Activated naive CD4-positive, alpha-beta T cell treated with anti-CD3 and anti-CD28 coated beads, Interleukin-2, amount 50 U/mL, for 24 hours (primary cell): ENCODE results near the gene COPG2.

Experiments used
- H3K27ac Mint-ChIP-seq: one replicate; pipeline ENCODE4 v1.8.0; 2021; ENCODE audit warnings: mild to moderate bottlenecking, mixed read lengths
- H3K27me3 Mint-ChIP-seq: one replicate; pipeline ENCODE4 v1.8.0; 2021; ENCODE audit warnings: mixed read lengths
- H3K36me3 Mint-ChIP-seq: one replicate; pipeline ENCODE4 v1.8.0; 2021; ENCODE audit warnings: mixed read lengths
- H3K4me1 Mint-ChIP-seq: one replicate; pipeline ENCODE4 v1.8.0; 2021; ENCODE audit warnings: mixed read lengths
- H3K4me3 Mint-ChIP-seq: one replicate; pipeline ENCODE4 v1.8.0; 2021; ENCODE audit warnings: mild to moderate bottlenecking, mixed read lengths
- H3K9me3 Mint-ChIP-seq: one replicate; pipeline ENCODE4 v1.8.0; 2021; ENCODE audit warnings: mixed read lengths

The COPG2 gene

DNA sequence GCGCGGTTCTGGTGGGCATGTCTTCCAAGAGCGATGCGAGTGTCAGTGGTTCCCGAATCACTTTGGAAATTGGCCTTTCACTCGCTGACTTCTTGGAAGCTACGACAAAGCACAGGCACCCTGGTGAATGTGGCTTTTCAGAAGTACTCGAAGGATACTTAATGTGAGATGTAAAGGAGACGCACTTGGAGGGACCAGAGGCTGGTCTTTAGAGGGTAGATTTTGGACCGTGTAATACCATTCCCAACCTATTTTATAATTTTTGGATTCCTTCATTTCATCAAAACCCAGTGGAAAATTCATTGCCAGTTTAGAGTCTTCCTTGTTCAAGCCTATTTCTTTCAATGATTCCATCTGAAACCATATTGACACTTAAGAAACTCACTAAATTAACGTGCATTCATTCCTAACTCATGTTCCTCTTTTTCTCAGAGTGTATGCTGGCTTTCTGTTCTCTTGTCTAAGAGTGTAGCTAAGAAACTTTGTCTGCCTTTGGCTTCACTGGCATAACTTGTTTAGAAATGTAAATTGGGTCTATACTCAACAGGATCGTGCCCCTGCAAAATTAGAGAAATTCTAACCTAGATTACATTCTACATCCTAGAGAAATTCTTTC lies 645 bp upstream of the COPG2 start:
- Mint-ChIP-seq H3K27ac (peak overlapping the region; percentile 46), H3K9me3 (no peaks in the 10 kb centered on the region), H3K4me1 (peaks cover 18% of the 10 kb centered on the region), H3K27me3 (no peaks in the 10 kb centered on the region), H3K4me3 (peak overlapping the region; percentile 88), H3K36me3 (no peaks in the 10 kb centered on the region)

DNA sequence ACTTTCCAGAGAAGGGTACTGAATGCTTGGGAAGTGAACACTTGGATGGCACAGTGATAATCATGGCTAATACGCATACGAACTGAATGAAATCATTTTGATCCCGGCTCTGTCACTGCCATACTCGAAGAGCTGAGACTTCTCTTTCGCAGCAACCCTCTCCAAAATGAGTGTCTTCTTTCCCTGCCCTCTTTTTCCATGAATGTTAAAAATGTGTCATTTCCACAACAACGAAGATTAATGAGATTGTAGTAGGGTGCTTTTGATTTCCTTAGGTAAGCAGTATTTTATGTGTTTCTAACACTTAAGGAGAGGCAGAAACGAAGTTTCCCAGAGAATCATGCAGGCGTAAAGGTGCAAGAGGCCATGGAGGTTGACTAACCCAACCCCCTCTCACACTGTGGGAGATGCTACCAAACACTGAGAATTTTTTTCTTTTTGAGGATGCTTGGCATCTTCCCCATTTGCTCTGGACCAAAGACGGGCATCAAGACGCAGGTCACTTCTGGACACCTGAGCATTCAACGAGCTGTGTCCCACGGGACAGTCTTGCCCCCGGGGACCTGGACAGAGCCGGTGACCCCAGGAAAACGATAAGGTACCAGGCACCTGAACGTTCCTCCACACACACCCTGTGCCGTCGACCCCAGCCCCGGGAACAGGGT lies 823 bp downstream of the COPG2 start:
- H3K27me3 Mint-ChIP-seq, result no peaks in the 10 kb centered on the region
- H3K27ac Mint-ChIP-seq, result peak overlapping the region; percentile 26
- H3K36me3 Mint-ChIP-seq, result no peaks in the 10 kb centered on the region
- H3K4me3 Mint-ChIP-seq, result peak overlapping the region; percentile 84
- H3K9me3 Mint-ChIP-seq, result no peaks in the 10 kb centered on the region
- H3K4me1 Mint-ChIP-seq, result peaks cover 18% of the 10 kb centered on the region

DNA sequence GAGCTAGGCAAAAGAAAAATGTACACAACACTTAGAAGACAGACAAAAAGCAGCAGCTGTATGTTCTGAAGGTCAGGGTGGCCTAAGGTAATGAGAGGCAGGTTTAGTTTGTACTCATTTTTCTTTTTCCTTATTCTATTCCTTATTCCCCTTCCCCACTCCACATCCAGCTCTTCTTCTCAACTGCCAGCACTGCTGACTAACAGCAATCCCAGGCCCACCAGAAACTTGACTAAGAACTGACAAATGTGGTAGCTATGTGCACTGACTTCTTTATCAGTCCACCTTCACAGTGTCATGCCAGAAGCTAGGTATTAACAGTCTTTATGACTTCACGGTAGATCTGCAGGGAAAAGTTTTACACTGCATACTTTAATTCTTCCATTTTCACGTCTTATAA lies 6.1 kb downstream of the COPG2 start:
- peaks cover 7% of the 10 kb centered on the region for H3K4me1 Mint-ChIP-seq
- H3K27me3 Mint-ChIP-seq, result no peaks in the 10 kb centered on the region
- H3K27ac Mint-ChIP-seq, result no peak overlapping the region
- peaks cover 20% of the 10 kb centered on the region for H3K36me3 Mint-ChIP-seq
- H3K4me3 Mint-ChIP-seq, result no peak overlapping the region
- H3K9me3 Mint-ChIP-seq, result no peaks in the 10 kb centered on the region

DNA sequence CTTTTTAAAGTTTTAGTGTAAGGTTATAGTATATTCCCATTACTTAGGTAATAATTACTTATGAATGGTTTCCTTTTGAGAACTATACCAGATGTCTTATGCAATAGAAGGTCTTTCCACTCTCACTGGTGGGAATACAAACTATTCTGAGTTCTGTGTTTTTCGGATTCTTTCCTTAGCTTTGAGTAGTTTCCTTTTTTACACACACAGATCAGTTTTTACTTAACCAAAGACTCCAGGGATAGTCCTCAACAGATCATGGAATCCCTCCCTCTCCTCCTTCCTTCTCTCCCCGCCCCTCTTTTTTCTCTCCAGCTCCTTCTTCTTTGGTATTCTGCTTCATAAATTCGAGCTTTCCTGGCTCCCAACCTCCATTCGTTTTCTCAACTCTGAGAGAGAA lies 13.3 kb downstream of the COPG2 start:
- H3K9me3 Mint-ChIP-seq, result no peaks in the 10 kb centered on the region
- H3K27ac Mint-ChIP-seq, result no peak overlapping the region
- no peak overlapping the region for H3K4me3 Mint-ChIP-seq
- H3K36me3 Mint-ChIP-seq, result peaks cover 19% of the 10 kb centered on the region
- peaks cover 4% of the 10 kb centered on the region for H3K4me1 Mint-ChIP-seq
- no peaks in the 10 kb centered on the region for H3K27me3 Mint-ChIP-seq

DNA sequence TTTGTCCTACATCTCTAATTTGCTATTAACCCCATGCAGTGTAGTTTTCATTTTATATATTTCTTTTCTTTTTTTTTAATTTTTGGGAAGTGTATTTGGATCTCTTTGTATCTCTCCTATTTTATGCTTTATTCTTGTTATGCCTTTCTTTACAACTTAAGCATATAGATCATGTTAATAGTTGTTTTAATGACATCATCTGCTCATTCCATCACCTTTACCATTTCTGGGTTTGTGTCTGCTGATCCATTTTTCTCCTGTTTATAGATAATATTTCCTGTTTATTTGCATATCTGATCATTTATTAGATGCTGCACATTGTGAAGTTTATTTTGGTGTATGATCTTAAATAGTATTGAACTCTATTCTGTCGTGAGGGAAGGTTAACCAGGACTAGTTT lies 13.7 kb downstream of the COPG2 start:
- Mint-ChIP-seq H3K27ac (no peak overlapping the region), H3K27me3 (no peaks in the 10 kb centered on the region), H3K36me3 (peaks cover 19% of the 10 kb centered on the region), H3K4me1 (peaks cover 4% of the 10 kb centered on the region), H3K9me3 (no peaks in the 10 kb centered on the region), H3K4me3 (no peak overlapping the region)

DNA sequence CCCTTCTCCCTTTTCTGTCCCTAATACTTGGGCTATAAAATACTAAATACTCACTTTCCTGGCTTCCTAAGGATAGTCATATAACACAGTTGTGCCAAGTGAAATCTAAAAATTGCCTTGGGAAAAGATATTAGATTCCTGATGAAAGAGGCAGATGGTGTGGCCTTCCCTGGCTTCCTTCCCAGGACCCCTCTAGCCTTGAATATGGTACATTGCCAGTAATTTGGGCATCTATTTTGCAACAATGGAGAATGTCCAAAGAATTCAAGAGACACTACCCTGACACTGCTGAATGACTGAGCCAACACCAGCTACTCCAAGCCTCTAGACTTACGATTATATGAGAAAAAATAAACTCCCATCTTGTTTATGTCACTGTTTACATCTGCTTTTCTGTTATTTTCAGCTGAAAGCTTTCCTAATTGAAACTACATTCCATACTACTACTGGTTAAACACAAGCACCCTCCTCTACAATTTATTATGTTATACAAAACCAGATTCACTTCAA lies 17.9 kb downstream of the COPG2 start:
- peaks cover 10% of the 10 kb centered on the region for H3K4me1 Mint-ChIP-seq
- H3K27ac Mint-ChIP-seq, result no peak overlapping the region
- H3K27me3 Mint-ChIP-seq, result no peaks in the 10 kb centered on the region
- H3K36me3 Mint-ChIP-seq, result peaks cover 34% of the 10 kb centered on the region
- H3K4me3 Mint-ChIP-seq, result no peak overlapping the region
- H3K9me3 Mint-ChIP-seq, result peaks cover 5% of the 10 kb centered on the region

DNA sequence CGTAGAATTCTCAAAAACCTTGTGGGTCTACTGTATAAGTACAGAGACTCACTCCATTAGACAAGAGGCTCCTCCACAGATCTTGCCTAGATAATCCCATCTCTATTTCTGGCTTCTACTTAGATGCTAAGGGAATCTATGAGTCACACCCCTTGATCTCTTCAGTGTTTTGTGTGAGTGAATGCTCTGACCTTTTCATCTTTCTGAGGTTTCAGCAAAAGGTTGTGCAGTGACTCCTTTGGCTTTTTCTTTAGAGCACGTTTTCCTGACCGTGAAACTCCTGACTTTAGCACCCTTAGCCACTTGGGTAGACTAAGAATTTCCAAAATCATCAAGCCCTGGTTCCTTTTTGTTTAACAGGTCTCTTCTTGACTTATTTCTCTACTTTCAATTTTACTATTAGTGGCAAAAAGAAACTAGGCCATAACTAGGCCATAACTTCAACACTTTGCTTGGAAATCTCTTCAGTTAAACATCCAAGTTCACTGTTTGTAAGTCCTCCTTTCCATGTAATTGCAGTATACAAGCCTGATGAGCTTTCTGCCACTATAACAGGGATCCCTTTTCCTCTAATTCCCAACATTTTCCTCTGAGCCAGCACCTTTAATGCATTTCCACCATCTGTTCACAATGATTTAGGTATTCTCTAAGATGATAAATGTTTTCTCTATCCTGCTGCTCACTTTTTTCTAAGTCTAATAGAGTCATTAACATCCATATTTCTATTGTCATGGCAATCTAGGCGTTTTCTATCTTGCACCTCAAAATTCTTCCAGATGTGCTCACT lies 19.4 kb downstream of the COPG2 start:
- H3K27me3 Mint-ChIP-seq, result no peaks in the 10 kb centered on the region
- peak overlapping the region; percentile 65 for H3K4me3 Mint-ChIP-seq
- peak overlapping the region; percentile 95 for H3K27ac Mint-ChIP-seq
- H3K36me3 Mint-ChIP-seq, result peaks cover 40% of the 10 kb centered on the region
- peaks cover 5% of the 10 kb centered on the region for H3K9me3 Mint-ChIP-seq
- H3K4me1 Mint-ChIP-seq, result peaks cover 10% of the 10 kb centered on the region

DNA sequence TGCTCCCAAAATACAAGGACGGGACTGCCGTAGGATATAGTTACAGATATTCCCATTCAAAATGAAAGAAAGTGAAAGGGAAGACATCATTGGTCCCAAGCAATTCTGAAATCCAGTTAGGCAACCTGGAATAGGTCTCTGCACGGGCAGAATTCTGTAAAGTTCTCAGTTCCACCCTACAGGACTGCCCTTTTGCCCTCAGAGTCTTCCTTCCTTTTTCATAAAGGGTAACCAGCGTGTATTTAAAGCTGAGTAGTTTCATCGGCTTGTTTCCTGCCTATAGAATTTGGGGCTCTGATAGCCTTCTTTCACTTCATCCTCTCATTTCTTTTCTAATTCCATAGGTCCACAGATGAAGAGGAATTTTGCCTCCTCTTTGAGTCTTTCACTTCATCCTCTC lies 20.0 kb downstream of the COPG2 start:
- Mint-ChIP-seq H3K36me3 (peaks cover 44% of the 10 kb centered on the region), H3K9me3 (peaks cover 5% of the 10 kb centered on the region), H3K27ac (peak overlapping the region; percentile 95), H3K27me3 (no peaks in the 10 kb centered on the region), H3K4me3 (peak overlapping the region; percentile 65), H3K4me1 (peaks cover 10% of the 10 kb centered on the region)

DNA sequence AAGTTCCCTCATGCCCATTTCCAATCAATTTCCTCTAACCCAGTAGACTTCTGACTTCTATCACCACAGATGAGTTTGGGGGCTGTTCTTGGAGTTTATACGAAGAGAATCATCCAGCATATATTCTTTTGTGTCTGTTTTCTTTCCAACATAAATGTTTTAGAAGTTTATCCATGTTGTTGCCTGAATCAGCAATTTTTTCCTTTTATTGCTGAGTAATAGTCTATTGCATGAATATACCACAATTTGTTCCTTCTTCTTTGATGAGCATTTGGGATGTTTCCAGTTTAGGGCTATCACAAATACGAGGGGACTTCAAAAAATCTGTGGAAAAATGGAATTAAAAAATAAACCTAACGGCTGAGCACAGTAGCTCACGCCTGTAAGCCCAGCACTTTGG lies 26.2 kb downstream of the COPG2 start:
- H3K27me3 Mint-ChIP-seq, result no peaks in the 10 kb centered on the region
- H3K9me3 Mint-ChIP-seq, result no peaks in the 10 kb centered on the region
- H3K4me1 Mint-ChIP-seq, result no peaks in the 10 kb centered on the region
- peaks cover 49% of the 10 kb centered on the region for H3K36me3 Mint-ChIP-seq
- H3K4me3 Mint-ChIP-seq, result no peak overlapping the region
- no peak overlapping the region for H3K27ac Mint-ChIP-seq

DNA sequence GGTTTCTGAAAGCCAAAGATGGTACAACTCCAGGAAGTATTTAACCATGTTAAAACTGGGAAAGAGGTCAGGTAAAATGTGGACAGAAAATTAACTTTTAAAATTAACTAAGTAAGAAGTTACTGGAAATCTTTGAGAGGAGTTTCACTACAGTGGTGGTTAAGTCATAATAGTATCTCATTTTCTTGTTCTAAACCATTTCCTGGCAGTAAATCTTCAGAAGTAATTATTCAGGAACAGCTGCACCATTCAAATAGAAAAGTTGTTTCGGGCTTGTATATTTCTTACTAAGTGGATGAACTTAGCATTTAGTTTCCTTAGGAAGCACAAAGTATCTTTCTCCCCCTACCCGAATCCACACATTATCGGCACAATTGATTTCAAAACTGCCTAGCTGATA lies 27.1 kb downstream of the COPG2 start:
- Mint-ChIP-seq H3K4me3 (no peak overlapping the region), H3K27me3 (no peaks in the 10 kb centered on the region), H3K9me3 (no peaks in the 10 kb centered on the region)

DNA sequence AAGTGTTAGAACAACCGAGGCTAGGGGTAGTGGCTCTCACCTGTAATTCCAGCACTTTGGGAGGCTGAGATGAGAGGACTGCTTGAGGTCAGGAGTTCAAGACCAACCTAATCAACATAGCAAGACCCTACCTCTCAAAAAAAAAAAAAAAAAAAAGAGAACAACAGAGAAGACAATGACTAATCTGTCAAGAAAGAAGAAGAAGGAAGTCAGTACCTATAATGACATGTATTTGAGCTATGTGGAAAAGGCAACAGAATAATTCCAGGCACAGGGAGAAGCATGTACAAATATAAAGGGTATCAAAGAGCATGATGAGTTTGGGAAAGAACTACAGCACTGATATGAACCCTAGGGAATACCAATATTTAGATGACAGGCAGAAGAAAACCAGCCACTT lies 27.5 kb downstream of the COPG2 start:
- Mint-ChIP-seq H3K4me1 (no peaks in the 10 kb centered on the region), H3K36me3 (peaks cover 46% of the 10 kb centered on the region), H3K4me3 (no peak overlapping the region), H3K27me3 (no peaks in the 10 kb centered on the region), H3K9me3 (no peaks in the 10 kb centered on the region), H3K27ac (peak overlapping the region; percentile 19)

More for the DNA sequence above, 27.1 kb downstream of the COPG2 start:
- Mint-ChIP-seq H3K36me3 (peaks cover 47% of the 10 kb centered on the region), H3K4me1 (no peaks in the 10 kb centered on the region), H3K27ac (no peak overlapping the region)

DNA sequence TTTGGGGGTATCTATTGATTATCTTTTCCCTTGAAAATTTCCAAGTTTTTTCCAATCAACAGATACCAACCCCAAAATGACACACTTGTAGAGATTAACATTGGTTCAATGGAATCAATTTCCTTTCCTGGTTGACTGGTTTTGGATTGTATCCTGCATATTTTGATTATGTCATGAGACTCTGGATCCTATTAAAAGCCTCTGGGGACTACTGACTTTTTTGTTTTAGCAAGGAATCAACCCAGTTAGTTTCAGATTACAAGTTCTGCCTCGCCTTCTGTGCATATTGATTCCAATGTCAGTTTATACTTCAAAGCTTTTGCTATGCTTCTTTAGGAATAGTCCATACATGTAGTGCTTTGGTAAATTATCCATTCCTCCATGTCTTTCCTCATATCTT lies 29.2 kb downstream of the COPG2 start:
- Mint-ChIP-seq H3K36me3 (peaks cover 35% of the 10 kb centered on the region), H3K27ac (no peak overlapping the region), H3K27me3 (no peaks in the 10 kb centered on the region), H3K4me1 (no peaks in the 10 kb centered on the region), H3K4me3 (no peak overlapping the region), H3K9me3 (peaks cover 6% of the 10 kb centered on the region)

DNA sequence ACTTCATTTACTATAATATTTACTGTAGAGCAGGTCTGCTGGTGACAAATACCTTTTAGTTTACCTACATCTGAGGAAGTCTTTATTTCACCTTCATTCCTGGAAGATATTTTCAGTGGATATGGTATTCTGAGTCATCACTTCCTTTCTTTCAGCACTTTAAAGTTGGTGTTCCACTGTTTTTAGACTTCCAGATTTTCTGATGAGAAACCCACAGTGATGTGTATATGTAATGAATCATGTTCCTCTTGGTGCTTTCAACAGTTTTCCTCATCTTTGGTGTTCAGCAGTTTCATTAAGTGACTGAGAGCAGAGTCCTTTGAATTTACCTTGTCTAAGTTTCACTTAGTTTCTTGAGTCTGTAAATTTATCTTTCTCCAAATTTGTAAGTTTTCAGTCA lies 36.4 kb downstream of the COPG2 start:
- Mint-ChIP-seq H3K27ac (no peak overlapping the region), H3K27me3 (no peaks in the 10 kb centered on the region), H3K4me1 (no peaks in the 10 kb centered on the region), H3K9me3 (peaks cover 20% of the 10 kb centered on the region), H3K36me3 (peaks cover 11% of the 10 kb centered on the region), H3K4me3 (no peak overlapping the region)

DNA sequence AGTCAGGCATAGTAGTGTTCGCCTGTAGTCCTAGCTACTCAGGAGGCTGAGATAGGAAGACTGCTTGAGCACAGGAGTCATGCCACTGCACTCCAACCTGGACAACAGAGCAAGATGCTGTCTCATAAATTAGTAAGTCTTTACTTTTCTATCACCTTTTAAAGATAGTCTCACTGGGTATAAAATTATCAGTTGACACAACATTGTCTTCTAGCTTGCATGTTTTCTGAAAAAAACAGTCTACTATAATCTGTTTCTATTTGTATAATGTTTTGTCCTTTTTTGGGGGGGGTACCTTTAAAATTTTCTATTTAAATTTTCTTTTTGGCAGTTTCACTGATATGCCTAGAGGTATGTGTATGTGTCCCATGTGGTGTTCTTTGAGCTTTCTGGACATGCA lies 39.6 kb downstream of the COPG2 start:
- Mint-ChIP-seq H3K4me1 (no peaks in the 10 kb centered on the region), H3K36me3 (peaks cover 27% of the 10 kb centered on the region), H3K27ac (no peak overlapping the region), H3K27me3 (no peaks in the 10 kb centered on the region), H3K4me3 (no peak overlapping the region), H3K9me3 (peaks cover 29% of the 10 kb centered on the region)

DNA sequence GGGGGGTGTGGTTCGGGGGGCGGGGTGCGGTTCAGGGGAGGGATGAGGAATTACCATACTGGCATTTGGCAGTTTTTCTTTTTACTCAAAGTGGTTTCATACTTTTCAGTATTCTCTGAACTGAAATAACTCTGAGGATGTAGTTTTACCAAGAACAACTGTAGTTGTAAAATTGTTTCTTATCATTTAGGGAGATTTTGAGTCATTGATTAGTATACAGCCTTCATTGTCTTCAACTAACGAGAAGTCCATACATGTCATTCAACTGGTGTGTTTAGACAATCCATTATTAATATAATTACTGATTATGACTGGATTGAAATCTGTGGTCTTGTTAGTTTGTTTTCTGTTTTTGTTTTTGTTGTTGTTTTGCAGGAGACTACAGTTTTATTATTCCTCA lies 40.8 kb downstream of the COPG2 start:
- H3K9me3 Mint-ChIP-seq, result peaks cover 23% of the 10 kb centered on the region
- H3K4me3 Mint-ChIP-seq, result no peak overlapping the region
- peaks cover 28% of the 10 kb centered on the region for H3K36me3 Mint-ChIP-seq
- no peaks in the 10 kb centered on the region for H3K27me3 Mint-ChIP-seq
- no peaks in the 10 kb centered on the region for H3K4me1 Mint-ChIP-seq
- H3K27ac Mint-ChIP-seq, result no peak overlapping the region

DNA sequence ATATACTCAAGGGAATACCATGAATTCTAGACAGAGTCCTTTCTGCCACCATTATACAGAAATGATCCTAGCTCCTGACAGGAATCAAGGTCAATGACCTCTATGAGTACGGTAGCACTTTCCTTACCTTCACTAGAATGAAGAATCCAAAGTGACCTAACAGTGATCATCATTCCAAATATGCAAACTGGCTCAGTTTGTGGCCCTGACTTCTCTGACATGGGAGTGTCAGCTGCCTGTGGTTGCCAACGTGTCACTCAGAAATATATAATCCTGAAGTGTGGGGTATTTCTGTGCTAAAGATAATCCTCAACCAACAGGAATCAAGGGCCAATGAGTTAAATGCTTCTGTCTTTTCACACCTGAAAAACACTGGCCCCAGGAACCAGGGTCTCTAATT lies 45.7 kb downstream of the COPG2 start:
- H3K9me3 Mint-ChIP-seq, result peaks cover 20% of the 10 kb centered on the region
- no peaks in the 10 kb centered on the region for H3K27me3 Mint-ChIP-seq
- no peak overlapping the region for H3K4me3 Mint-ChIP-seq
- H3K4me1 Mint-ChIP-seq, result no peaks in the 10 kb centered on the region
- H3K36me3 Mint-ChIP-seq, result peaks cover 28% of the 10 kb centered on the region
- H3K27ac Mint-ChIP-seq, result no peak overlapping the region
